M059J (cell line): Measurements from ENCODE around the gene GPBAR1. TPM values are rescaled to one million over a fixed set of nuclear protein-coding genes. Genes with fewer than 3 reads are reported as not detected.
A peak's percentile ranks its signal among the peaks of the same experiment; 100 is the strongest.
"Not testable (repeated sequence)": the region's sequence is repeated elsewhere in the genome, so short reads cannot be mapped to it uniquely, and the experiment has no call there.

Source experiments
- DNase-seq: peaks from one replicate; pipeline ENCODE4 v3.0.0-alpha.2; 2012; ENCODE audit warnings: low read depth
- total RNA-seq: library from RNA; depleted of rRNA; stranded (reverse); fragments of >200 nt; shearing (Covaris generic); gene quantifications from 2 replicates; pipeline ENCODE4 v1.2.3, GENCODE V29; 2014

The GPBAR1 gene
- total RNA-seq, 1 experiment from 2014 or later = 0.37 TPM

GRCh38 chr2:218267259-218267658 is 6.4 kb downstream of the GPBAR1 start:
- DNase-seq = no peak

GRCh38 chr2:218269900-218270720 is 9.3 kb downstream of the GPBAR1 start, which contains the start of the genes AAMP and PNKD:
Gene AAMP, minus strand, starts transcription at chr2:218270137. Its CDS starts 51 bp downstream, at chr2:218270086.
Gene PNKD, plus strand, starts transcription at chr2:218270519. Its CDS starts 17 bp downstream, at chr2:218270536.
- peak; percentile 98 for DNase-seq

GRCh38 chr2:218270721-218271486 is 10.1 kb downstream of the GPBAR1 start:
- peak; percentile 41 for DNase-seq

- no peak for DNase-seq
Measured at GRCh38 chr2:218271487-218271797, 10.6 kb downstream of the GPBAR1 start.

GRCh38 chr2:218271865-218272530 is 11.2 kb downstream of the GPBAR1 start:
- DNase-seq = no peak

- DNase-seq = peak; percentile 82
Measured at GRCh38 chr2:218272531-218273212, 11.9 kb downstream of the GPBAR1 start.

GRCh38 chr2:218273214-218273907 is 12.5 kb downstream of the GPBAR1 start:
- DNase-seq = not testable (repeated sequence)

- DNase-seq = no peak
Measured at GRCh38 chr2:218273908-218274249, 13.1 kb downstream of the GPBAR1 start.

- DNase-seq = no peak
Measured at GRCh38 chr2:218274586-218274985, 13.8 kb downstream of the GPBAR1 start.

- no peak for DNase-seq
Measured at GRCh38 chr2:218275371-218276072, 14.7 kb downstream of the GPBAR1 start.

GRCh38 chr2:218276986-218277755 is 16.4 kb downstream of the GPBAR1 start:
- DNase-seq = no peak

- no peak for DNase-seq
Measured at GRCh38 chr2:218277921-218278320, 17.1 kb downstream of the GPBAR1 start.

GRCh38 chr2:218278531-218279360 is 17.9 kb downstream of the GPBAR1 start:
- no peak for DNase-seq

- no peak for DNase-seq
Measured at GRCh38 chr2:218280260-218280870, 19.6 kb downstream of the GPBAR1 start.

GRCh38 chr2:218281449-218281848 is 20.6 kb downstream of the GPBAR1 start:
- DNase-seq = no peak

GRCh38 chr2:218282173-218282991 is 21.6 kb downstream of the GPBAR1 start:
- peak; percentile 66 for DNase-seq

GRCh38 chr2:218284106-218284811 is 23.4 kb downstream of the GPBAR1 start:
- DNase-seq = peak; percentile 84
